Activated CD4-positive, alpha-beta T cell treated with anti-CD3 and anti-CD28 coated beads, Interleukin-2, amount 50 U/mL, for 1 hour (primary cell): ENCODE measurements around the gene ADAMTS6.

Source experiments
- DNase-seq: peaks from one replicate; pipeline ENCODE4 v3.0.0-alpha.2; 2020

ADAMTS6 gene

DNA sequence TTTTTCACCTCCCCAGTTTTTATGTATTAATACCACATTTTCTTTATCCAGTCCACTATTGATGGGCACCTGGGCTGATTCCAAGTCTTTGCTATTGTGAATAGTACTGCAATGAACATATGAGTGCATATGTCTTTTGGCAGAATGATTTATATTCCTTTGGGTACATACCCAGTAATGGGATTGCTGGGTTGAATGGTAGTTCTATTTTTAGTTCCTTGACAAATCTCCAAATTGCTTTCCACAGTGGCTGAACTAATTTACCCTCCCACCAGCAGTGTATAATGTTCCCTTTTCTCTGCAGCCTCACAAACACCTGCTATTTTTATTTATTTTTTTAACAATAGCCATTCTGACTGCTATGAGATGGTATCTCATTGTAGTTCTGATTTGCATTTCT, 340.2 kb downstream of the ADAMTS6 start:
- DNase-seq = no peak

DNA sequence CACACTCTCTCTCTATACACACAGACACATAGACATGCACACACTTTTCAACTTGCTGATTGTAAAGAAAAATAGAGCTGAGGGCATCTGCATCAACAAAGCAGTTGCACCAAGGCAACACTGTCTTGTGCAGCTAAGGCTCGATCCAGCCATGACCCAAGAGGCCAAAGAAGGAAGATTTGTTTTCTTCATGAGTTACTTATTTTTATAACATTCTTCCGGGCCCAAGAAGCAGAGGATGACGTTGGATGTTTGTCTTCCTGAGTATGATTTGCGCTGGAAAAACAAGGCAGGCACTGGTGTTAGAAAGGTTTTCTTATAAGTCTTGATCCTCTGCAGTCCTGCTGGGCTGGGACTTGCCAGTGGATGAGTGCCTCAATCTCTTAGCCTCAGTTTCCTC, 344.1 kb downstream of the ADAMTS6 start:
- DNase-seq = no peak

DNA sequence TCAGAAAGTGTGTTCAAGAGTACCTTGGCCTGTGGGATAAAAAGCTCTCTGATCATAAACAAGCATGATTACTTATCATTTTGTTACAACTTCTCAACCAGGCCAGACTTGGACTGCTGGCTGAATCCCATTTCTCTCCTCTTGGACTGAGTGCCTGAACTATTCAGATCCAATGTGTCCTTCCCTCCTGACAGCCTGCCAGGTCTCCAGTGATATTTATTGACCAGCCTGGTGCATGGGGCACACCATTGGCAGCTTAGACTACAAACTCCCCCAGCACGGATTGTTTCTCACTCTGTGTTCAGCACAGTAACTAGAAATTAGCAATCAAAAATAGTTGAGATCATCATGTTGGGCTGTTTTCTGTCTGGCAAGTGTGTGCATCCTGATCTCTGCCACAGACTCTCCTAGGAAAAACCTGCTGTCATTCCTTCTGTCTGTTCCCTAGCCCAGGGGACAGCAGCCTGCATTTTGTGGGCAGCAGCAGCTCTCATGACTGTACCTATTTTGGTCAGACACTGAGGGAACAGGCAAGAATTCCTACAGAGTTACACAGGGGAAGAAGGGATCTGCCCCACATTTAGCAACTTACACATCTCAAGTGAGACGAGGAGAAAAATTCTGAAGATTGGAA, 348.1 kb downstream of the ADAMTS6 start:
- DNase-seq = no peak

DNA sequence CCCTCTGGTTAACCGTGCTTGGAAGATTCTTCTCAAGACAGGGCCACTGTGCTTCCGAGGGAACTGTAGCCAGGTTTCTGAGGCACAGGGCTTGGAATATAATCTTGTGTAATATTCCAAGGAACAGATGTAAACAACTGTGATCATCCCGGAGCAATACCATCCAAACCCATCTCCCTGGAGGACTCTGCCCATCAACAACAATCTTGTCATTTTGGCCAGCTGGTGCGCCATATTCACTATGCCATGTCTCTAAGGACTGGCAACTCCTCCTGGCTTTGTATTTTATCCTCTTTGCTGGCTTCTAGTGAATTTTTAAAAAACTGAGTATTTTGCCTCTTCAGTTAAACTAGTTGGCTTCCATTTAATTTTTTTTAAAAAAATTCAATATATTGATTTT, 349.3 kb downstream of the ADAMTS6 start:
- no peak for DNase-seq

DNA sequence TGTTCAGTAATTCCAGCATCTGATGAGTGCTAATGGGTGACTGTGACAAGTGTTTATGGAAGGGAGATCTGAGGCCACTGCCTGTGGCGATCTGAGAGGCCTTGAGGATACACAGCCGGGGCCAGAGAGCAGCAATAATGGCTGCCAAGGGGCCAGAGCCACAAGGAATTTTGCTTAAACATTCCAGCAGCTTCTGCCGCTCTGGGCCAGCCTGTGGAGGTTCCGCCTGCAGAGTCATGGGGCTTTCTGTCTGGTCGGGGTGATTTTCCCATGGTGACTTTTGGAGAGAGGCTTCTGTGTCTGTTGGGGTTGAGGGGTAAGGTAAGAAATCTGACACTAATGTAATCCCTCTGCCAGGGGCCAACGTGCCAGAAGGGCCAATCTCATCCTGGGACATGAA, 353.5 kb downstream of the ADAMTS6 start:
- no peak for DNase-seq

DNA sequence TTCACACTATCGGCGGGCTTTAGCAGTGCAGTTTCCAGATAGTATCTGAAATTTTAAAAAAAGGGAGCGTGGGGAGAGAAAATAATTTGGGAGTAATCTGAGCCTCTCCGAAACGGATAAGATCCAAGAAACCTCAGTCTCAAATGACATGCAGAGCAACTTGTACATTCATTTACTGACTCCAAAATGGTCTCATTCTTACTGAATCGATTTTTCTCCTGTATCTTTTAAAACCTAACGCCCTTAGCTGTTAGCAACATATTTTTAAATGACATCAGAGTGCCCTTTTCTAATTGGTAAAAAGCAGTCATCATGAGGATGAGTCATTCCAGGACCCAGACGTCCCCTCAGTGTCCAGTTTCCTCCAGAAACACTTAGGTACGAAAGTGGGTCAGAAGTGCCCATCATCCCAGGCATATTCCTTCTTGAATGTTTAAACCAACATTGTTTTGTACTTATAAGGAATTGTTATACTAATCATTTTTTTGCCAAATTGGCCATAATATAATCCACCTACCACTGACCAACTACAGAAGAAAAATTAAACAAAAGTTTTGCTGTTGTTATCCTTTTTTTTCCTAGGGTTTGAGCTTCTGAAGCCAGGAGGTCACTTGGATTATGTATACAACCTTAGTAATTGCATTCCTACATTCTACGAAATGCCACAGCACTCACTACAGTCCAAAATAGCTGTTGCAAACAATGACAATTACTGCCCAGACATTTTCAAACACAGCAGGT, 354.4 kb downstream of the ADAMTS6 start:
- no peak for DNase-seq

DNA sequence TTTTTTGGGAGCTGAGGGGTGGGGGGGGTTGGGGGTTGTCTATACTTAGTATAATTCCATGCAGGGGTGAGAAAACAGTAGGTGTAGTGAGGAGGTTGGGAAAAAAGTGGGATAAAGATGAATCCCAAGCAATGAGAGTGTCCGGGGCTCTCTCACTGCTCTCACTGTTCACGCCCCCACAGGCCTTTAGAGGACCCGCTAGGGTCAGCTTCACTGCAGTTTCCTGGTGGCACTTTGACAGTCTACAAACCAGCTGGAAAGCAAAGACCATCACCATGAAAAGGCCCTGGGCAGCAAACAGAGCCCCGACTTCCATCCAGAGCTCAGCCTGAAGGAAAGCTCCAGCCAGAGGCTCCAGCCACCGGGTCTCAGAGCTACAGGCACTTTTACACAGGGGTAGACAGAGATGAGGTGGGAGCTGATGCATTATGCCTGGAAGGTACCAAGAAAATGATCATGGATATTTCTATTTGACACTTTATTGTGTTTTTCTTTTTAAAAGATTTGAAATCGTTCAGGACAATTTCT, 355.1 kb downstream of the ADAMTS6 start:
- DNase-seq = no peak

DNA sequence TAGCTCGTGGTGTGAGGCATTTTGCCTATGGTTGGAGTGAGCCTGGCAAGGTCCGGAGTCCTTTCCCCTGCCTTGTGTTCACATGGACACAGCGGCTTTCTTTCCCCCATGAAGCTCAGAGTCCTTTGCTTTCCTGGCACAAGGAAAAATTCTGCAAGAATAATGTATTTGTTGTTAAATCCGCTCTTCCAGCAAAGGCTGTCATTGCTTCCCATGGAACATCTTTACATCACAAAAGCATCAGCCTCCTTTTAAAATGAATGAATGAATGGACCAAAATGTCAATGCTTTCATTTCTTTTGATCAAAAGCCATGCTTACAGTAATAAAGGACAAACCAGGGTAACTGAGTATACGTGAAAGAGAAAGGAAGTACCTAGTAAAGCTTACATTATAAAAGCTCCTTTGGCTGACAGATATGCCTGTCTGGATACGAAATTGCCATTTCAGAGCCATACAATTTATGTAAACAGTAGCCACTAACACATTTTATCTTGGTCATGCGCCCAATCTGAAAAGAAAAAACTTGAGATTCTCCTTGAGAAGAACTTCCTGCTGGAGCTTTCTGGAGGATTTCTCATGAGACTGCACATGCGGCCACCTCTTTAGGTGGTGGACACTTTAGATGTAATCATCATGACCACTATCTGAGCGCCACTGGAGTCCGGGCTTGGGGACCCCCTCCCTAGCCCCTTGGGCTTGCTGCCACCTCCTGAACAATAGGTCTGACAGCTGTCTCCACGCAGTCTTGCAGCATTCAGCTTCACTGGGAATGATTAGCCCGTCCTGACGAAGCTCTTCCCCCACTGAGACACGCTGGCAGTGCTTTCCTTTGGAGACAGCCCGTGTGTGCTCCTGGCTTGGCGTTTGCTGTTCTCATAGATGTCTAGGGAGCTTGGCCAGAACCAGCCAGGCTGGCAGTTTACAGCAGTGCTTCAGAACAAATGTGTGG, 355.9 kb downstream of the ADAMTS6 start:
- DNase-seq = no peak

DNA sequence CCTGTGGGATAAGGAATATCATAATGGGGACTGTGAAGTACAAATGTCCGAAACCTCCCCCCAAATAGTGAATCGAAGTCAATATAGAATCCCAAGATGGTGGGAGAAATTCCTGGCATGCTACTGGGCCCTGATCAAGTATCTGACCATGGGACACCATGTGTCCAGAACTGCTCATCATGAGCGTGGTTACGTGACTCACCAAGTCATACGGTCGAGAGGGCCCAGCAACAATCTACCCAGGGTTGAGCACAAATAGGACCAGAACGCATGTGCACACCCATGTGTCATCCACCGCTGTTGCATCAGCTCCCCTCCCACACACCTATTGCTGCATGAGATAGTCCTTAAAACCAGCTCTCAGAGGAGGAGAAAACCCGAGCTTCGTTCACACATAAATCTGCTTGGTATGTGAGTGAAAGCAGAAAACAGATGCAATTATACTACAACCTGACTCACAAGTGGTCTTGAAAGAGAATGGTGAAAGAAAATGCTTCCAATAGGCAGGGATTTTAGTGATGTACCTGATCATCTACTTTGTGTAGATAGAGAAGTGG, 359.8 kb downstream of the ADAMTS6 start:
- no peak for DNase-seq

DNA sequence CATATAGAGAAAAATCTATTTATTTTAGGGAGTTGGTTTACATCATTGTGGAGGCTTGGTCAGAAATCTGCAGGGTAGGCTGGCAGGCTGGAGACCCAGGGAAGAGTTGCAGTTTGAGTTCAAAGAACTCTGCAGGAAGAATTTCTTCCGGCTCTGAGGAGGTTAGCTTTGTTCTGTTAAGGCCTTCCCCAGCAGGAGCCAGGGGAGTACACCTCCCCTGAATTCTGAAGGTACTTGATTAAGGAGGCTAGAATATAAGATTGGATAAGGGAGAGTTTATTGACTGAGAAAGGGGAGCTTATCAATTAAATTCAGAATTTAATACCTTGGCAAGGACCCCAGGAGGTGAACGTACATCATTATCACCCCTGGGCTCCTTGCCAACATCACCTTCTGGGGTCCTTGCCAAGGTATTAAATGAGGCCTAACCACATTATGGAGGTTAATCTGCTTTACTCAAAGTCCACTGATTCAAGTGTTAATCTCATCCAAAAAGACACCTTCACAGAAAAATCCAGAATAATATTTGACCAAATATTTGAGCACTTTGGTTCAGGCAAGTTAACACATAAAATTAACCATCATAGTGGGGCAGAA, 361.3 kb downstream of the ADAMTS6 start:
- no peak for DNase-seq

DNA sequence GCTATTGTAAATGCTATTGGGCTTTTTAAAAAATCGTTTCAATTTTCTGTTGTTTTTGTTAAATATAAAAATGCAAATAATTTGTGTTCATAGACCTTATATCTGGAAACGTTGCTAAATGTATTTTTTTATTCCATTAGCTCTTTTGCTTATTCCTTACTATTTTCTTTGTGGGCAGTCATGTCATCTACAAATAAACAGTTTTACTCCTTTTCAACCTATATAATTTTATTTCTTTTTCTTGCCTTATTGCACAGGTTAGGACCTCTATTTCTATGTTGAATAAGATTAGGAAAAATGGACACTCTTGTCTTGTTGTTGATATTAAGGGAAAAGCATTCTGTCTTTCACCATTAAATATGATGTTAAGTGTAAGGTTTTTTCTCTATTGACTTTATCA, 364.2 kb downstream of the ADAMTS6 start:
- no peak for DNase-seq

DNA sequence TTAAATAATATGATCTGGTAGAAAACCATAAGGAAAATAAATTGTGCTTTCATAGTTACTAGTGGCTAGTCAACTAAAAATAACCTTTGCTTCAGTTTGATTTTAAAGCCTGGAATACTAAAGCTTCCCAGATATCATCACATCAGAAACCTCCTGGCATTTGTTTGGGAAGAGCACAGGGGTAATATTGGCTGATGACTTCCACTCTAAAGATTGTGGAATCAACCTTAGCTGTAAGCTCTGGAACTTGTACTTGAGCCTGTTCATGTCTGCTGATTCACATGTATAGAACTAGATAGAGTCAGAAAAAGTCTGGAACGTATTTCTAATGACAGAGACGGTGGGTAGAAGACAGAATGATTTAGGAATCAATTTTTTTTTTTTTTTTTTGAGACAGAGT, 367.9 kb downstream of the ADAMTS6 start:
- DNase-seq = no peak

DNA sequence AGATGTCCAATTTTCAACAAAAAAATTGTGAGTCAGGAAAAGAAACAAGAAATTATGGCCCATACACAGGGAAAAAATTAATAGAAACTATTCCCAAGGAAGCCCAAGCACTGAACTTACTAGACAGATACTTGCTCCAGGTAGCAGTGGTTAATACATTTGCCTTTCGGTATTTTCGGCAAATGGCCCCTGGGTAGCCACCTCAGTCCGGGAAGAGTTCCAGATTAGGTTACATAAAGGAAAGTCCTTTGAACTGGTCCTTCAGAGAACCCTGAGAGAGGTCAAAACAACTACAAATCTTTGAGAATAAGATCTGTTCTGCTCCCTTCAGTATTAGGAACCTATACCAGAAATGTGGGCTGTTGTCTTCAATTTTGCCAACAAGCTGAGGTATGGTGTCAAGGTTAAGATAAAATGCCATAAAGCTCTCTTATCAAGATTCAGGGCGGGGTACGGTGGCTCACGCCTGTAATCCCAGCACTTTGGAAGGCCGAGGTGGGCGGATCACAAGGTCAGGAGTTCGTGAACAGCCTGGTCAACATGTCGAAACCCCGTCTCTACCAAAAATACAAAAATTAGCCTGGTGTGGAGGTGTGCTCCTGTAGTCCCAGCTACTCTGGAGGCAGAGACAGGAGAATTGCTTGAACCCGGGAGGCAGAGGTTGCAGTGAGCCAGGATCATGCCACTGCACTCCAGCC, 369.6 kb downstream of the ADAMTS6 start:
- no peak for DNase-seq

DNA sequence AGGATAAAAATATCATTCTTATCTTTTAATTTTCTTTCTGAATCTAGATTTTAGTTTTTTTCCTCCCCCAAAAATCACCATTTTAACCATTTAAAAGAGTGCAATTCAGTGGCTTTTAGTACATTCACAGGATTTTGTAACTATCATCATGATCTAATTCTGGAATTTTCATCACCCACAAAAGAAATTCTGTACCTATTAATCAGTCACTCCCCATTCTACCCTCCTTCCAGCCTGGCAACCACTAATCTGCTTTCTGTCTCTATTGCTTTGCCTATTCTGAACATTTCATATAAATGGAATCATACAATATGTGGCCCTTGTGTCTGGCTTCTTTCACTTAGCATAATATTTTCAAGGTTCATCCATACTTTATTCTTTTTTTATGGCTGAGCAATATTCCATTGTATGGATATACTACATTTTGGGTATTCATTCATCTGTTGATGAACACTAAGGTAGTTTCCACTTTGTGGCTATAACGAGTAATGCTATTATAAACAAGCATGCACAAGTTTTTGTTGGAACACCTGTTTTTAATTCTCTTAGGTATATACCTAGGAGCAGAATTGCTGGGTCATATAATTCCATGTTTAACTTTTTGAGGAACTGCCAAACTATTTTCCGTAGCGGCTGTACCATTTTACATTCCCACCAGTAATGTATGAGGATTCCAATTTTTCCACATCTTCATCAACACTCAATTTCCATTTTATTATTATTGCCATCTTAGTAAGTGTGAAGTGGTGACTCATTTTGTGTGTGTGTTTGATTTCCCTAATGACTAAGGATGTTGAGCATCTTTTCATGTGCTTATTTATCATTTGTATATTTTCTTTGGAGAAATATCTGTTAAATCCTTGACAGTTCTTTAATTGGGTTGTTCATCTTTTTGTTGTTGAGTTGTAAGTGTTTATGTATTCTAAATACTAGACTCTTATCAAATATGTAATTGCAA, 372.7 kb downstream of the ADAMTS6 start:
- DNase-seq = no peak

DNA sequence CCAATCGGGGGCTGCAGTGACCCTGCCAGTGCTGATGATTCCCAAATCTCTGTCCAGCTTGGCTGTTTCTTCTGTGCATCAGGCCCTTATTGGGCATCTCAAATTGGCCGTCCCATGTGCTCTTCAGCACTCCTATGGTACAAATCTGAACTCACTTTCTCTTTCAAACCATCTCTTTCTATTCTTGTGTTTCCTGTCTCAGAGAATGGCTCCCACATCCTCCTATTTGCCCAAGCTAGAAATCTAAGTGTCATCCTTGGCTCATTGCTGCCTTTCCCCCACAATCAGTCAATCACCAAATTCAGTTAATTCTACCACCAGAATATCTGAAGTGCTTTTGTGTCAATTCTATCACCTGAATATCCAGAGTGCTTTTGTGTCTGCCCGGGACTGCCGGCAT, 376.4 kb downstream of the ADAMTS6 start:
- DNase-seq = no peak

DNA sequence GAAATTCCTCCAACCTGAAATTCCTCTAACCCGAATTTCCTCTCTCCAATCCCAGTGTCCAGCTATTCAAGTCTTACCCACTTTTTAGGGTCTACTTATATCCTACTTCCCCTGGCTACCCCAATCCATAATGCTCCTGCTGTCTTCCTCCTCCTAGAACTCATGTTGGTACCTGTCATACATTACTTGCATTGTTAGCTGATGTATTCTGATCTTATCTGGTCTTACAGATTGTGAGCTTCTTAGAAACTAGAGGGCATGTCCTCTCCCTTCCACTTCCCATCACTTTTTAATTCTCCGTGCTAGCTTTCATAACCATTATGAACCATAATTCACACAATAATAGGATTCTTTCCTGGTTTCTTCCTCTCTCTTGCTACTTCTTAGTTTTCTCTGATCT, 376.9 kb downstream of the ADAMTS6 start:
- DNase-seq = no peak

DNA sequence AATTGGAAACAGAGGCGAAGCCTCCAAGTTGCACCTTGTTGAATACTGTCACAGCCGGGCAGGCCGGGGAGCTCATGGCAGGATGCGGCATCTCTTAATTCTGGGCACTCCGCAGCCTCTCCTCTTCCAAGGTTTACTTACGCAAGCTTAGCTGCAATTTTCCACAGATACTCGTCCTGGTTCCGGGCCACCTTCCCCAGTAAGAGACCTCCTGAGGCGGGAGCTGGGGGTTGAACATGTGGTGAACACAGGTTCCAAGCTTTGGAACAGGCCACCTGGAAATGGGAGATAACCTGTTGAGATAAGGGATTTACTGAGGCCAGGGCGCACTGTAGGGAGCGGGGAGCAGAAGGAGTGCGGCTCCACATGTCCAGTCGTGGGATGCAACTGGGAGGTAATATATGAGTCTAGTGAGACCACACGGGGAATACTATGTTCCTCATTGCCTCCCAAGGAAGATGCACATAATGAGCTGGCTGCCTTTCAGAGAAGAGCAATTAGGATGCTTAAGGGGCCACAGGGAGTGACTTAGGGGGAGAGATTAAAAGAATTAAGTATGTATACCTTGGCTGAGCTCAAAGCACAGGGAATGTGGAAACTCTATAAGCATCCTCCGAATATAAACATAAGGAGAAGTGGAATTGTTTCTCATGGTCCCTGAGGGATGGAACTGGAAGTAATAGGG, 377.8 kb downstream of the ADAMTS6 start:
- no peak for DNase-seq

DNA sequence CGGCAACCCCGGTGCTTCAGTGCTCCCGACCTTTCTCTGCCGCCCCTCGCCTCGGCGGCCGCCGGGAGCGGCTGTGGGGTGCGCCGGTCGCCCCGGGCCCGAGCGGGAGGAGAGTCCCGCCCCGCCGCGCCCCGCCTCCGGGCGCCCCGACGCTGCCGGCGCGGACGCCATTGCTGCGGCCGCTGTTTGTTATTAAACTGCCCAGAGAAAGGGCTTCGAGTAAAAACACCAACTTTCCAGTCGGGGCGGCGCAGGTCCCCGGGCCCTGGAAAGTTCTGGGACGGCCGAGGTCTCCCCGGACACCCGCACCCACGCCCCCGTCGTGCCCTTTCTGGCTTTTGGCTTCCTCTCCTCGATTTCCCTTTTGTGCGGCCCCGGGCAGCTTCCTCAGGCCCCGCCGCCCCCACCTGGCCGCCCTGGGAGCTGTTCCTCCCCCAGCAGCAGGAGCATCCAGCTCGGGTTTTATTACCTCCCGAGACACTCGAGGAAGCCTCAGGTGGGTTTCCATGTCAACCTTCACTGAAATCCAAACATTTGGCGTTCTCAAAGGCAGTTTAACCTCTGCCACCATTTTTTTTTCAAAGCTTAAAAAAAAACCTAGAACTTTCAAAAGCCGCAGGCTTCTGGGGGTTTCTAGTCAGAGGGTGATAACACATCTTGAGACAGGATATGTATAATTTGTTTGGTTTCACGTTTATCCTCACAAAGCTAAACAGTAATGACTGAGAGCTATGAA, 378.6 kb downstream of the ADAMTS6 start:
- peak; percentile 40 for DNase-seq

DNA sequence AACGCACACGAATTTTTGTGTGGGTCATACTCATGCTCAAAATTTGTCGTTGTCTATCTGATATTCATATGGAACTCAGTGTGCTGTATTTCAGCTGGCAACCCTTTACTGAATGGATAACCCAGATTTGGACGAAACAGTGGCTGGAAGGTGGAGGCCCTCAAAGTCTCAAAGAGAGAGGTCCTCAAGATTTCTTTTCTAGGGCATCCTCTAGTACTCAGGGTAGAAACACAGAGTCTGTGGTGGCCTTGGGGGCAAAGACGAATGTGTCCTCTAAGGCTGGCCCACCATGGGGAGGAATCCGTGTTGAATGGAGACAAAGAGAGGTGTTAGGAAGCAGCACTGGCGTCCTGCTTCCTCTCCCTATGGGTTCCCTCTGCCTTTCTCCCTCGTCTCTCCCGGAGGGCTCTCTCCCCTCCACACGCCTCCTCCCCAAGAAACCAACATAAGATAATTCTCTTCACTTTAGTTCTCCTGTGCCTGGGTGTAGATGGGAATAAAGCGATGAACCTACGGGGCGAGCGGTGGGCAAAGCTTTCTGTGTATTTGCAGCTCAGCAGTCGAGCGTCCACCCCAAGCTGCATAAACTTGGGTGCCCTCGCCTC, 379.2 kb downstream of the ADAMTS6 start:
- DNase-seq = no peak
